ENCODE data around the gene PPIL4. TPM values are rescaled to one million over a fixed set of nuclear protein-coding genes. Genes with fewer than 3 reads are reported as not detected.

Gene PPIL4
- total RNA-seq, 1 donor from 2014 or later, result 26.8 TPM

DNA sequence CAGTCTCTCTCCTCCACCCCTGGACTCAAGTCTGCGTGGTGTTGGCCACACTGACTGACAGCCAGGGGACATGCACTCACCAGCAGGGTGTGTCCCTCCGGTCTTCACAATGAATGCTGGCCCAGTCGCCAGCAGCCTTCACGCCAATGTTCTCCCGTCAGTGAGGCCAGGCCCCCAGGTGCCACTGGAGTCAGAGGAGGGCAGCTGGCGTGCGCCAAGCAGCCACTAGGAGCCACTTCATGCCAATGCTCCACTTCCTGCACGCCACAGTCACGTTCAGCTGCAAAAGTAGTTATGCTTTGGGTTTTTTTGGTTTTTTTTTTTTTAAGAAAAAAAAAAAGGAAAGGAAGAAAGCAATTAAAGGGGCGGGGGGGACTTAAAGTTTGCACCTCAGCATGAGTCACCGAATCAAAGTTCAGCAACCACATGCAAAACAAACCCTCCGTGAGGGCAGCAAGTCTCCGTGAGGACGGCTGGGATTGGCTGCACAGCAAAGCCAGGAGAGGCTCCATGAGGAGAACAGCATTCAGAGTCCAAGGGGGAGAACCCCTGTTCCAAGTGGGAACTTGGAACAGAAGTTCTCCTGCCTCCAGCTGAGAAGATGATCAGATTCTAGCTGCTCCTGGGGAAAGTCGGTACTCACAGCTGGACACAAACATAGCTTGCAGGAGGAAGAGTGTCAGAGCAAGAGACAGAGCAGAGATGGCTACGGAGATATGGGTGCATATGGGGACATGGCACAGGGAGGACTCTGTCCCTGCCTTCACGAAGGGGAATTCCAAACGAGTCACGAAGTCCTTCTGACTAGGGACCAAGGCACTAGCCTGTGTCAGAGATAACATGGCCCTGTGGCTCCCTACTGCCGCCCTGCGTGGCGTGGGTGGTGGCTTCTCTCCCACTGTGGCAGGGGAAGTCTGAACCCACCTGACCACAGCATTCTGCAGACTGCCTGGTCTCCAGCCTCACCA lies 60.8 kb downstream of the PPIL4 start, which contains the start of gene ZC3H12D:
TSS of gene ZC3H12D (minus strand) at position 282 of the 968 bp plus-strand sequence. CDS start 10,471 bp downstream, outside the sequence.
- Mint-ChIP-seq H3K4me1 (ENCODE audit: low read depth, unreplicated experiment) (no peaks in the 10 kb centered on the region), H3K27me3 (ENCODE audit: unreplicated experiment) (no peaks in the 10 kb centered on the region), H3K36me3 (ENCODE audit: unreplicated experiment) (no peaks in the 10 kb centered on the region), H3K9me3 (ENCODE audit: unreplicated experiment) (peaks cover 1% of the 10 kb centered on the region), H3K4me3 (ENCODE audit: unreplicated experiment) (no peak within 1 kb of the TSS), H3K27ac (ENCODE audit: unreplicated experiment) (no peak within 1 kb of the TSS)
- TF ChIP-seq, protein P1, sequence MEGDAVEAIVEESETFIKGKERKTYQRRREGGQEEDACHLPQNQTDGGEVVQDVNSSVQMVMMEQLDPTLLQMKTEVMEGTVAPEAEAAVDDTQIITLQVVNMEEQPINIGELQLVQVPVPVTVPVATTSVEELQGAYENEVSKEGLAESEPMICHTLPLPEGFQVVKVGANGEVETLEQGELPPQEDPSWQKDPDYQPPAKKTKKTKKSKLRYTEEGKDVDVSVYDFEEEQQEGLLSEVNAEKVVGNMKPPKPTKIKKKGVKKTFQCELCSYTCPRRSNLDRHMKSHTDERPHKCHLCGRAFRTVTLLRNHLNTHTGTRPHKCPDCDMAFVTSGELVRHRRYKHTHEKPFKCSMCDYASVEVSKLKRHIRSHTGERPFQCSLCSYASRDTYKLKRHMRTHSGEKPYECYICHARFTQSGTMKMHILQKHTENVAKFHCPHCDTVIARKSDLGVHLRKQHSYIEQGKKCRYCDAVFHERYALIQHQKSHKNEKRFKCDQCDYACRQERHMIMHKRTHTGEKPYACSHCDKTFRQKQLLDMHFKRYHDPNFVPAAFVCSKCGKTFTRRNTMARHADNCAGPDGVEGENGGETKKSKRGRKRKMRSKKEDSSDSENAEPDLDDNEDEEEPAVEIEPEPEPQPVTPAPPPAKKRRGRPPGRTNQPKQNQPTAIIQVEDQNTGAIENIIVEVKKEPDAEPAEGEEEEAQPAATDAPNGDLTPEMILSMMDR (IDR thresholded peaks at IDR 0.05; ENCODE audit: partially characterized antibody, unreplicated experiment), result no peak
- no peak for DNase-seq

DNA sequence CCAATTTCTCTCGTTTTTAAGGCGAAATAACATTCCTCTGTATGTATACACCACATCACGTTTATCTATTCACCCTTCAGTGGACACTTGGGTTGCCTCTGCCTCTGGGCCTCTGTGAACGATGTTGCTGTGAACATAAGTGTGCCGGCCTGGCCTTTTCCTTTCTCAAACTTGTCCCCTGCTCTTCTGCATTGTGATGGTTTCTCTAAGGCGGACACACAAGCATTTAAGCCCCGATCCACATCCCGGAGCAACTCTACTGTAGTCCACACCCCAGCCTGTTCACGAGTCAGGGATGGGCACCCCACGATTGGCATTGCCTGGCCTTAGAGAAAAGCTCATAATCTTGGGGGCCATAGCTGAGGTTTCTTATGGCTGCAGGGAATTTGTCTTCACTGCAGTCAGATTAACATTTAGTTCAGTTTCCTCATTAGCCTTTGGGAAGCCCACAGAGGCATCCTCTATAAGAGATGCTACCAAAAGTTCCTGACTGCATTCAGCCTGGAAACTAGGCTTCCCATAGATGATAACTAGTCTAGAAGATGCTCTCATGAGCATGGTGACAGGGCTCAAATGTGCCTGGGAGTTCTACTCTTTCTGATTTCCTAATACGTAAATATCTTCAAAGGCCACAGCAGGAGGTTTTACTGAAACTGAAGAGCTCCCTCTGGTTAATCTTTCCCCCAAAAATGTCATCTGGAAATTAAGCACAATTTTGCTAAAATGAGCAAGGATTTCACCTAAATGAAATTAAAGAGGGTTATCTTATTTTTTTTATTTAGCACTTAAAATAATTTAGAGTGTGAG lies 61.8 kb downstream of the PPIL4 start:
- no peak for DNase-seq
- no peak overlapping the region for H3K4me3 Mint-ChIP-seq (ENCODE audit: unreplicated experiment)
- no peaks in the 10 kb centered on the region for H3K36me3 Mint-ChIP-seq (ENCODE audit: unreplicated experiment)
- H3K4me1 Mint-ChIP-seq (ENCODE audit: low read depth, unreplicated experiment), result no peaks in the 10 kb centered on the region
- no peak overlapping the region for H3K27ac Mint-ChIP-seq (ENCODE audit: unreplicated experiment)
- TF ChIP-seq, protein P1 (IDR thresholded peaks at IDR 0.05; ENCODE audit: partially characterized antibody, unreplicated experiment), result no peak
- peaks cover 1% of the 10 kb centered on the region for H3K9me3 Mint-ChIP-seq (ENCODE audit: unreplicated experiment)
- no peaks in the 10 kb centered on the region for H3K27me3 Mint-ChIP-seq (ENCODE audit: unreplicated experiment)

DNA sequence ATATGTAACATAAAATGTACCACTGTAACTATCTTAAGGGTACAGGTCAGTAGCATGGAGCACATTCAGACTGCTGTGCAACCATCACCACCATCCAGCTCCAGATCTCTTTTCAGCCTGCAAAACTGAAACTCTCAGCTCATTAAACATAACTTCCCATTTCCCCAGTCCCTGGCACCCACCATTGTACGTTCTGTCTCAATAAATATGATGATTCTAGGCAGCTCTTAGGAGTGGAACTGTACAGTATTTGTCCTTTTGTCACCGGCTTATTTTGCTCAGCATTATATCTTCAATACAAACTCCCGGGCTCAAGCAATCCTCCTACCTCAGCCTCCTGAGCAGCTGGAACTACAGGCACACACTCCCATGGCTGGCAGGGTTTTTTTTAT lies 62.5 kb downstream of the PPIL4 start:
- Mint-ChIP-seq H3K27ac (ENCODE audit: unreplicated experiment) (no peak overlapping the region), H3K4me3 (ENCODE audit: unreplicated experiment) (no peak overlapping the region), H3K27me3 (ENCODE audit: unreplicated experiment) (no peaks in the 10 kb centered on the region), H3K9me3 (ENCODE audit: unreplicated experiment) (peaks cover 1% of the 10 kb centered on the region), H3K4me1 (ENCODE audit: low read depth, unreplicated experiment) (no peaks in the 10 kb centered on the region), H3K36me3 (ENCODE audit: unreplicated experiment) (no peaks in the 10 kb centered on the region)
- DNase-seq, result no peak
- TF ChIP-seq, protein P1 (IDR thresholded peaks at IDR 0.05; ENCODE audit: partially characterized antibody, unreplicated experiment), result no peak

DNA sequence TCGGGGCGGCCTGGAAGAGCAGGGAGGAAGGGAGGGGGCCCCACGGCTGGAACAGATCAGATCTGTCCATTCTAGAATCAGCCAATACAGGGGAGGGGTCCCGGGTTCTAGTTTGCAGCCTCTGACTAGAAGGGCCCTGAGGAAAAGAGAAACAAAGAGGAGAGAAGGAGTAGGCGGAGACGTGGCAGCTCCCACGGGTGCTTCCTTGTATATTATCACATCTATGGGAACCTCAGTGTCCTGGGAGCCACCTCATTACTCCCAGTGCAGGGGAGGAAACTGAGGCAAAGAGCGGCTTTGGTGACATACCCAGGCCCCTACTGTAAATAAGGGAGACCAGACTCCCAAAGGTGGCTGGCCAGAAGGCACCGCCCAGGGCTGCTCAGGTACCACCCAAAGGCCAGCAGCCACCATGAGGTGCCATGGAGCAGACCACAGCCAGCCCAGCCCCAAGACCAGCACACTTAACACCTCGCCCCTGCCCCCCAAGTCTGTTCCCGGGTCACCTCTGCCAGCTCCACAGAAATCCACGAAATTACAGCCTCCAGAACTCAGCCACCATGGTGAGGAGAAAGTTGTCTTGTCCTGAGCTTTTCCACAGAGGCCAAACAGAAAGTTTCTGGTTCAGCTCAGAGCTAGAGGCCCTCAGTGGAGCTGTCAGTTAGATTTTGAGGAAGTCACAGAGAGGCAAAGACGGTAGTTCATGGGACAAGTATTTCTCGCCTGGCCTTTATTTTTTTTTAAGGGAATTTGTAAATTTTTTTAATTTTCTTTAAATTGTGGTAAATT lies 63.1 kb downstream of the PPIL4 start:
- TF ChIP-seq, protein P1 (IDR thresholded peaks at IDR 0.05; ENCODE audit: partially characterized antibody, unreplicated experiment), result no peak
- H3K4me1 Mint-ChIP-seq (ENCODE audit: low read depth, unreplicated experiment), result no peaks in the 10 kb centered on the region
- no peak overlapping the region for H3K27ac Mint-ChIP-seq (ENCODE audit: unreplicated experiment)
- peaks cover 1% of the 10 kb centered on the region for H3K9me3 Mint-ChIP-seq (ENCODE audit: unreplicated experiment)
- no peak for DNase-seq
- no peaks in the 10 kb centered on the region for H3K36me3 Mint-ChIP-seq (ENCODE audit: unreplicated experiment)
- no peak overlapping the region for H3K4me3 Mint-ChIP-seq (ENCODE audit: unreplicated experiment)
- no peaks in the 10 kb centered on the region for H3K27me3 Mint-ChIP-seq (ENCODE audit: unreplicated experiment)
